ENCODE data around the gene WNT10A. TPM values are rescaled to one million over a fixed set of nuclear protein-coding genes. Genes with fewer than 3 reads are reported as not detected.
A peak's percentile ranks its signal among the peaks of the same experiment; 100 is the strongest.
"Not testable (repeated sequence)": the region's sequence is repeated elsewhere in the genome, so short reads cannot be mapped to it uniquely, and the experiment has no call there.

WNT10A gene
- polyA plus RNA-seq, 3 donors = 0.67 to 1.8 (median 0.75) TPM

GRCh38 chr2:218899147-218899546 is 18.5 kb downstream of the WNT10A start:
- no peak for DNase-seq (ENCODE audit: extremely low read depth in 1 of 11, low read depth in 9 of 11, low spot score in 4 of 11)

GRCh38 chr2:218902427-218902826 is 21.8 kb downstream of the WNT10A start:
- no peak for DNase-seq (ENCODE audit: extremely low read depth in 1 of 11, low read depth in 9 of 11, low spot score in 4 of 11)

GRCh38 chr2:218904176-218904575 is 23.5 kb downstream of the WNT10A start:
- DNase-seq (ENCODE audit: extremely low read depth in 1 of 11, low read depth in 9 of 11, low spot score in 4 of 11) = no peak

GRCh38 chr2:218908721-218909619 is 28.3 kb downstream of the WNT10A start:
- peak; percentile 72 to 89 (median 83) for DNase-seq (ENCODE audit: extremely low read depth in 1 of 11, low read depth in 9 of 11, low spot score in 4 of 11)

GRCh38 chr2:218910741-218911140 is 30.1 kb downstream of the WNT10A start:
- no peak for DNase-seq (ENCODE audit: extremely low read depth in 1 of 11, low read depth in 9 of 11, low spot score in 4 of 11)

- DNase-seq (ENCODE audit: extremely low read depth in 1 of 11, low read depth in 9 of 11, low spot score in 4 of 11) = no peak
These were observed 39.9 kb downstream of the WNT10A start for GRCh38 chr2:218920504-218920903.

- no peak for DNase-seq (ENCODE audit: extremely low read depth in 1 of 11, low read depth in 9 of 11, low spot score in 4 of 11)
These were observed 44.1 kb downstream of the WNT10A start for GRCh38 chr2:218924757-218925156.

GRCh38 chr2:218925434-218925833 is 44.8 kb downstream of the WNT10A start:
- DNase-seq (ENCODE audit: extremely low read depth in 1 of 11, low read depth in 9 of 11, low spot score in 4 of 11) = no peak

GRCh38 chr2:218927422-218927821 is 46.8 kb downstream of the WNT10A start:
- DNase-seq (ENCODE audit: extremely low read depth in 1 of 11, low read depth in 9 of 11, low spot score in 4 of 11) = no peak

GRCh38 chr2:218927876-218928275 is 47.2 kb downstream of the WNT10A start:
- no peak for DNase-seq (ENCODE audit: extremely low read depth in 1 of 11, low read depth in 9 of 11, low spot score in 4 of 11)

GRCh38 chr2:218930488-218930887 is 49.8 kb downstream of the WNT10A start:
- DNase-seq (ENCODE audit: extremely low read depth in 1 of 11, low read depth in 9 of 11, low spot score in 4 of 11) = not testable (repeated sequence)

- not testable (repeated sequence) for DNase-seq (ENCODE audit: extremely low read depth in 1 of 11, low read depth in 9 of 11, low spot score in 4 of 11)
These were observed 51.1 kb downstream of the WNT10A start for GRCh38 chr2:218931751-218932150.

Other genes with a start within 250 kb of the WNT10A start
- gene ZNF142, start 221.2 kb upstream of the WNT10A start, polyA plus RNA-seq (ENCODE audit: insufficient read length in 3 of 3) = 10 to 100 TPM; 17.4 to 20.9 (median 20.3) TPM
- gene BCS1L, start 221.2 kb upstream of the WNT10A start, polyA plus RNA-seq (ENCODE audit: insufficient read length in 3 of 3) = 10 to 100 TPM; 47.0 to 61.3 (median 49.1) TPM
- gene RNF25, start 208.8 kb upstream of the WNT10A start, polyA plus RNA-seq (ENCODE audit: insufficient read length in 3 of 3) = 10 to 100 TPM; 44.4 to 47.2 (median 46.8) TPM
- 100 to 1,000 TPM in 1 of 3 donors, 10 to 100 TPM in 2; 66.6 to 113 (median 81.3) TPM for gene STK36, start 208.8 kb upstream of the WNT10A start, polyA plus RNA-seq (ENCODE audit: insufficient read length in 3 of 3)
- gene TTLL4, start 170.0 kb upstream of the WNT10A start, polyA plus RNA-seq (ENCODE audit: insufficient read length in 3 of 3) = 10 to 100 TPM; 30.9 to 43.7 (median 34.0) TPM
- gene CYP27A1, start 98.7 kb upstream of the WNT10A start, polyA plus RNA-seq (ENCODE audit: insufficient read length in 3 of 3) = 10 to 100 TPM; 42.8 to 61.9 (median 49.1) TPM
- under 1 TPM in 2 of 3 donors, not detected in 1; 0.04 to 0.11 TPM for gene PRKAG3, start 49.0 kb upstream of the WNT10A start, polyA plus RNA-seq (ENCODE audit: insufficient read length in 3 of 3)
- gene WNT6, start 21.0 kb upstream of the WNT10A start, polyA plus RNA-seq (ENCODE audit: insufficient read length in 3 of 3) = under 1 TPM; 0.11 to 0.50 (median 0.39) TPM
- under 1 TPM in 1 of 3 donors, not detected in 2; 0.07 TPM for gene CDK5R2, start 78.8 kb downstream of the WNT10A start, polyA plus RNA-seq (ENCODE audit: insufficient read length in 3 of 3)
- under 1 TPM in 2 of 3 donors, not detected in 1; 0.14 TPM for gene FEV, start 104.3 kb downstream of the WNT10A start, polyA plus RNA-seq (ENCODE audit: insufficient read length in 3 of 3)
- gene CRYBA2, start 112.6 kb downstream of the WNT10A start, polyA plus RNA-seq (ENCODE audit: insufficient read length in 3 of 3) = not detected
- under 1 TPM; 0.11 to 0.37 (median 0.36) TPM for gene CFAP65, start 160.7 kb downstream of the WNT10A start, polyA plus RNA-seq (ENCODE audit: insufficient read length in 3 of 3)
- gene IHH, start 180.1 kb downstream of the WNT10A start, polyA plus RNA-seq (ENCODE audit: insufficient read length in 3 of 3) = 1 to 10 TPM; 1.3 to 2.8 (median 2.0) TPM